Upper lobe of left lung (tissue), 4 donors: ENCODE measurements around the gene ASB18.
A peak's percentile ranks its signal among the peaks of the same experiment; 100 is the strongest.

ENCODE experiments used
- POLR2AphosphoS5 ChIP-seq, 2 donors: sonication (generic); formaldehyde crosslinking; IDR thresholded peaks; one replicate each; pipeline ENCODE4 v1.5.1; 2017; ENCODE audit warnings: antibody characterized with exemption in 2 of 2
- TF ChIP-seq, protein P1 (sequence below), 6 experiments: fragments of 450-650 bp in 4 of 6; fragments of 200-600 bp in 2 of 6; sonication (generic) in 2 of 6; IDR thresholded peaks; one replicate each; pipeline ENCODE4 v1.5.1; 2016 to 2019; ENCODE audit warnings: antibody characterized with exemption in 6 of 6

DNA sequence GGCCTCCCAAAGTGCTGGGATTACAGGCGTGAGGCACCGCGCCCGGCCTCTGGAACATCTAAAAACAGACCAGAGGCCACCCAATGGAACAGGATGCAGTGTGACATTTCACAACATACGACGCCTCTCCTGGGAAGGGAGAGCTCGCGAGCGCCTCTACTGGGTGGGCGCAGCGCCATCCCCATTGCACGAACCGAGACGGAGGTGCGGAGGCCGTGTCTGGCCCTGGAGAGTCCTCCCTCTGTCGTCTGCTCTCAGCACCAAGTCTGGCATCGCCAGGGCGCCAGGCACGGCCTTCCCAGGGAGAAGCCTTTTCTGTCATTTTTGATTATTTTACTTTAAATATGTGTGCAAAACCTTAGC, 86.6 kb downstream of the ASB18 start:
- TF ChIP-seq, protein P1, sequence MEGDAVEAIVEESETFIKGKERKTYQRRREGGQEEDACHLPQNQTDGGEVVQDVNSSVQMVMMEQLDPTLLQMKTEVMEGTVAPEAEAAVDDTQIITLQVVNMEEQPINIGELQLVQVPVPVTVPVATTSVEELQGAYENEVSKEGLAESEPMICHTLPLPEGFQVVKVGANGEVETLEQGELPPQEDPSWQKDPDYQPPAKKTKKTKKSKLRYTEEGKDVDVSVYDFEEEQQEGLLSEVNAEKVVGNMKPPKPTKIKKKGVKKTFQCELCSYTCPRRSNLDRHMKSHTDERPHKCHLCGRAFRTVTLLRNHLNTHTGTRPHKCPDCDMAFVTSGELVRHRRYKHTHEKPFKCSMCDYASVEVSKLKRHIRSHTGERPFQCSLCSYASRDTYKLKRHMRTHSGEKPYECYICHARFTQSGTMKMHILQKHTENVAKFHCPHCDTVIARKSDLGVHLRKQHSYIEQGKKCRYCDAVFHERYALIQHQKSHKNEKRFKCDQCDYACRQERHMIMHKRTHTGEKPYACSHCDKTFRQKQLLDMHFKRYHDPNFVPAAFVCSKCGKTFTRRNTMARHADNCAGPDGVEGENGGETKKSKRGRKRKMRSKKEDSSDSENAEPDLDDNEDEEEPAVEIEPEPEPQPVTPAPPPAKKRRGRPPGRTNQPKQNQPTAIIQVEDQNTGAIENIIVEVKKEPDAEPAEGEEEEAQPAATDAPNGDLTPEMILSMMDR (IDR thresholded peaks at IDR 0.05): peak in 1 of 6 experiments; percentile 3
- no peak for TF ChIP-seq POLR2AphosphoS5 (IDR thresholded peaks at IDR 0.05)
